ENCODE measurements around the gene PCOLCE2. TPM values are rescaled to one million over a fixed set of nuclear protein-coding genes. Genes with fewer than 3 reads are reported as not detected.
"Not testable (repeated sequence)": the region's sequence is repeated elsewhere in the genome, so short reads cannot be mapped to it uniquely, and the experiment has no call there.

Gene PCOLCE2
- total RNA-seq, 1 donor from 2014 or later: 52.7 TPM

- intact Hi-C loops (cut with DNase I): no loop called here
- ATAC-seq (ENCODE audit: poor library complexity) (peak; percentile 66), DNase-seq (no peak)
Measured at GRCh38 chr3:142904639-142905436, 16.0 kb upstream of the PCOLCE2 start.

GRCh38 chr3:142902356-142902755, 13.5 kb upstream of the PCOLCE2 start:
- no peak for ATAC-seq (ENCODE audit: poor library complexity)
- intact Hi-C loops (cut with DNase I): no loop called here
- DNase-seq: no peak

DNA sequence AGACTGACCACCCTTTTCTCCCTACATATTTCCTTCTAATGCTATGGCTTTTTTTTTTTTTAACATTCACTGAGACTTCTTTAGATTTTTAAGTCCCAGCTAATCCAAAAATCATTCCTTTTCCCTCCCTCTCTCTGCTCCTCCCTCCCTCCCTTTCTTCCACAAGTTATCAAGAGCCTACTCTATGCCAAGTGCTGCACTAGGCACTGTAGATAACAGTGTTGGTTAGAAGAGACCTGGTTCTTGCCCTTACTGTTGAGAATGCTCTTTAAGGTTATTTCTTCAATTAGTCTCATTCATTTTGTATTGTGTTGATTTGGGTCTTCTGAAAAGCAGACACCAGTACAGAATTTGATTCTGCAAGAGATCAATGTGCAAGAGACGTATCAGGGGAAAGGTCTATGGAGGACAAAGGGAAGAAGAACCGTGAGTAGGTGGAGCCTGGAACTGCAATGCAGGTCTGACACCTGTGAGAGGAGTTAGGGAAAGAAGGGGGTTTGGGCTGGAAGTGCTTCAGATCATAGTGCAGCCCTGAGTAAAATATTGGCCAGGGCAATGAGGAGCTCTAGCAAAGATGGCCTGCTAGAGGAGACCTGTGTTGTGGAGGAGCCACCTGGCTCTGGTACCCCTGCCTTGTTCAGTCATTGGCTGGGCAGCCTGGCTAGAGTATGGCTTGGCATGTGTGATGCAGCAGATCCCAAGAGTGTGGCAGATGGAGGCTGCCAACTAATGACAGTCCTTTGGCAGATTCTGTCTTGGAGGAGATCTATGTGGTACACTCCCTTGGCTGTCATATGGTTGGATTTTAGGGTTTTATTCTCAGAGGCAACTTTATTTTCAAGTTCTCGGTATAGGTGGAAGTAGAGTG, 9.7 kb upstream of the PCOLCE2 start:
- intact Hi-C loops (cut with DNase I): no loop called here
- ATAC-seq (ENCODE audit: poor library complexity) (peak; percentile 65), DNase-seq (no peak)

GRCh38 chr3:142897807-142898206, 8.9 kb upstream of the PCOLCE2 start:
- intact Hi-C loops (cut with DNase I): no loop called here
- peak; percentile 73 for ATAC-seq (ENCODE audit: poor library complexity)

GRCh38 chr3:142896996-142897395, 8.1 kb upstream of the PCOLCE2 start:
- no peak for ATAC-seq (ENCODE audit: poor library complexity)
- intact Hi-C loops (cut with DNase I): no loop called here
- DNase-seq: no peak

More at GRCh38 chr3:142897807-142898206, 8.9 kb upstream of the PCOLCE2 start:
- DNase-seq: no peak

DNA sequence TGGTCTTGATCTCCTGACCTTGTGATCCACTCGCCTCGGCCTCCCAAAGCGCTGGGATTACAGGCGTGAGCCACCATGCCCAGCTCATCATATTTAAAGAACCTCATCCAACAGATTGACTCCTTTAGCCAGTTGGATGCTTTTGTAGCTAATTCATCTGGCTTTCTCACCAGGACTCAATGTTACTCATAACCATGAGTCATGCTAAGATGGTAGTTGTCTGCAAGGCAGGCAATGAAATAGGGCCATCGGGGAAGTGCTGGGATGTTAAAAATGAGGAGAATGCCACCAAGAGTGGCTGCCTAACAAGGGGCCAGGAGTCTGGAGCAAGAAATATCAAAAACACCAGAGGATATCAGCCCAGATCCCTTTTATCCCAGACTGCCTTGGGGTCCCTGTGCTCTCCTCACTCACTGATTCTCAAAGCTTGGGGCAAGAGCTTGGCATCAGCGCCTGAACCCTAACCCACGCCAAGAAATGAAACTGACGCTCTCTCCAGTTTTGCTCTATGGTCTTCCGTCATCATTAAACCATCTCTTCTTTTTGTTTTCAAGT, 7.4 kb upstream of the PCOLCE2 start:
- DNase-seq: no peak
- no peak for ATAC-seq (ENCODE audit: poor library complexity)
- intact Hi-C loops (cut with DNase I): no loop called here

DNA sequence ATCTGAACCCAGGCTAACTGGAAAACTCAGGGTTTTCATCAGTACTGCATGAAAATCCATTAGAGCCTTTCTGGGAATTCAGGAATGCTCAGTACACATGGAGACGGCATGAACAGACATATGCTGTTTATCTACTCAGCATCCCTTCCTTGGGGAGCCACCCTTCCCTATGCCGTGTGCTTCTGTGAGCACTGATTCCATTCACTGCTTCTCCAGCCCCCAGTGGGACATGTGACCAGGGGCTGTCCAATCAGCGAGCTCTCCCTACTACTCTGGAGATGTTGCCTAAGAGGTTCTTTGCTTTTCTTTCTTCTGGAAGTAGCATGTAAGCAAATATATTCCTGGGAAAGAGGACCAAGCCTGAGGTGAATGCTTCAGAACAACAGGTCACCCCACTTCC, 5.6 kb upstream of the PCOLCE2 start:
- no peak for ATAC-seq (ENCODE audit: poor library complexity)
- intact Hi-C loops (cut with DNase I): no loop called here

GRCh38 chr3:142892714-142893113, 3.8 kb upstream of the PCOLCE2 start:
- ATAC-seq (ENCODE audit: poor library complexity) (no peak), DNase-seq (no peak)
- intact Hi-C loops (cut with DNase I): no loop called here

More for the DNA sequence above, 5.6 kb upstream of the PCOLCE2 start:
- DNase-seq: no peak

- no peak for ATAC-seq (ENCODE audit: poor library complexity)
- no peak for DNase-seq
- intact Hi-C loops (cut with DNase I): no loop called here
Measured at GRCh38 chr3:142890592-142890991, 1.7 kb upstream of the PCOLCE2 start.

- no peak for DNase-seq
- ATAC-seq (ENCODE audit: poor library complexity): no peak
- intact Hi-C loops (cut with DNase I): no loop called here
Measured at GRCh38 chr3:142889212-142890014, 530 bp upstream of the PCOLCE2 start.

- intact Hi-C loops (cut with DNase I): no loop called here
- DNase-seq (peak; percentile 64), ATAC-seq (ENCODE audit: poor library complexity) (peak; percentile 70)
Measured at GRCh38 chr3:142888099-142888480, 793 bp downstream of the PCOLCE2 start.

GRCh38 chr3:142886940-142887339, 1.9 kb downstream of the PCOLCE2 start:
- intact Hi-C loops (cut with DNase I): no loop called here
- ATAC-seq (ENCODE audit: poor library complexity): no peak
- no peak for DNase-seq

GRCh38 chr3:142886021-142886420, 2.9 kb downstream of the PCOLCE2 start:
- intact Hi-C loops (cut with DNase I): no loop called here
- no peak for DNase-seq
- no peak for ATAC-seq (ENCODE audit: poor library complexity)

DNA sequence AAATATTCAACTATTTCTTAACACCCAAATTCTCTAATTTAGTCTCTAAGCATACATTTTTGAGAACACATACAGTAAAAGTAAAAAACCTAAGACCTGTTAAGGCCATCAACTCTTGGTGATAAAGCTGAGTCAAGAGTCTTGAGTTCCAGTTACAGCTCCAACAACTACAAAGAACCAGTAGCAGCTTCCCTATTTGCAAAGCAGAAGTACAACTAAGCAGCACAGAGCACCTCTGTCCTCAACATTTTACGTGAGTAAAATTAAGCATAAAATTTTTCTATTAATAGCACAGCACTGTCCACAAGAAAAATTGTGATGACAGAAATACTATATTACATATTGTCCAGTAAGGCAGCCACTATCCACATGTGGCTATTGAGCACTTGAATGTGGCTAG, 4.4 kb downstream of the PCOLCE2 start:
- DNase-seq (no peak), ATAC-seq (ENCODE audit: poor library complexity) (no peak)
- intact Hi-C loops (cut with DNase I): no loop called here

- ATAC-seq (ENCODE audit: poor library complexity); intact Hi-C loops (cut with DNase I); DNase-seq: not testable (repeated sequence)
Measured at GRCh38 chr3:142883534-142883933, 5.3 kb downstream of the PCOLCE2 start.

- no peak for DNase-seq
- no peak for ATAC-seq (ENCODE audit: poor library complexity)
- intact Hi-C loops (cut with DNase I): no loop called here
Measured at GRCh38 chr3:142881445-142882224, 7.2 kb downstream of the PCOLCE2 start.

DNA sequence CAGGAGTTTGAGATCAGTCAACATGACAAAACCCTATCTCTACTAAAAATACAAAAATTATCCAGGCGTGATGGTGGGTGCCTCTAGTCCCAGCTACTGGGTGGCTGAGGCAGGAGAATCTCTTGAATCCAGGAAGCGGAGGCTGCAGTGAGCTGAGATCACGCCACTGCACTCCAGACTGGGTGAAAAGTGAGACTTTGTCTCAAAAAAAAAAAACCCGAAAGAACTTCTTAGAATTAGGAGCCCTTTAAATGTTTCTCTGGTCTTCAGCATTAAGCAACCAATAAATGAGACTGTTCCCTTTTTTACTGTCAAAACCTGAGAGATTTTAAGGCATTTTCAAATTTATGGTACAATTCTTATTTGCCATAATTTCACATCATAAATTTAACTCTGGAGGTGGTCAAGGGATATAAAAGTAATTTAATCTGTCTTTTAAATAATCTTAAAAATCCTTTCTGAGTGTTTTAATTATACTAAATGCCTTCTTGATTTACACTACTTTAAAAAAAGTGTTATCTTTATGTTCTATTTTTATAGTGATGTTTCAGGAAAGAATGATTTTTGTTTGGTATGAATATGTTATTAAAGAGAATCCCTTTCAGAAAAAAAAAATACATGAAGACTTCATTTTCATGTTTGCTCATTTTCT, 10.1 kb downstream of the PCOLCE2 start:
- DNase-seq (no peak), ATAC-seq (ENCODE audit: poor library complexity) (no peak)
- intact Hi-C loops (cut with DNase I): no loop called here

DNA sequence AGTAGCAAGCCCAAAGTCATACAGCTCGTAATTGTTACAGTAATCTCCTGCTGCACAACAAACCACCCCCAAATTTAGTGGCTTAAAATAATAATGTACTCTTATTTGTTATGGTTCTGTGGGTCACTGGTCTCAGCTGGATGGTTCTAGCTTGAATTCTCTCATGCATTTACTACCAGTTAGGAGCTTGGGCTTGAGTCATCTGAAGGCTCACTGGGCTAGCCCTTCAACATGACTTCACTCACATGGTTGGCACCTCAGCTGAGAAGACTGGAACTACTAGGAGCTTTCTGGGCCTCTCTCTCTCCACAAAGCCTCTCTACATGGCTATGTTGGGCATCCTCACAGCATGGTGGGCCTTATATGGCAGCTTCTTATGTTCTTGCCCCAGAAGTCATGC, 12.5 kb downstream of the PCOLCE2 start:
- intact Hi-C loops (cut with DNase I): no loop called here
- DNase-seq: no peak
- no peak for ATAC-seq (ENCODE audit: poor library complexity)

Measured in Right ventricle myocardium superior (tissue), 1 donor.